Fibroblast of lung (primary cell): Measurements from ENCODE around the gene PLCG2. TPM values are rescaled to one million over a fixed set of nuclear protein-coding genes. Genes with fewer than 3 reads are reported as not detected.
"Not testable (repeated sequence)": the region's sequence is repeated elsewhere in the genome, so short reads cannot be mapped to it uniquely, and the experiment has no call there.

ENCODE experiments used
- DNase-seq, 2 donors: peaks; one replicate each; pipeline versions ENCODE4 v3.0.0 to v3.0.0-alpha.2; 2010; ENCODE audit warnings: low read depth in 2 of 2
- H2AFZ ChIP-seq: 2 replicates; pipeline ENCODE4 v1.5.1; 2012; ENCODE audit warnings: low read length, control low read depth, inconsistent platforms
- H3K27ac ChIP-seq: 2 replicates; pipeline ENCODE4 v1.5.1; 2011; ENCODE audit warnings: low read length, control low read depth; ENCODE audit not compliant: insufficient read depth
- H3K27me3 ChIP-seq: 2 replicates; pipeline ENCODE4 v1.5.1; 2011; ENCODE audit warnings: mild to moderate bottlenecking, low read length; ENCODE audit not compliant: control insufficient read depth, insufficient read depth
- H3K36me3 ChIP-seq: 2 replicates; pipeline ENCODE4 v1.5.1; 2011; ENCODE audit warnings: low read length; ENCODE audit not compliant: control insufficient read depth, insufficient read depth
- H3K4me1 ChIP-seq: 2 replicates; pipeline ENCODE4 v1.5.1; 2011; ENCODE audit warnings: low read length; ENCODE audit not compliant: control insufficient read depth, insufficient read depth; ENCODE audit errors: extremely low read depth
- H3K4me2 ChIP-seq: 2 replicates; pipeline ENCODE4 v1.5.1; 2011; ENCODE audit warnings: low read length, control low read depth; ENCODE audit not compliant: insufficient read depth; ENCODE audit errors: extremely low read depth
- H3K4me3 ChIP-seq, 4 experiments: fragments of 200-600 bp in 1 of 4; sonication (generic) in 1 of 4; replicated peaks in 1 of 4; 2 replicates each; pipeline ENCODE4 v1.5.1; 2011 to 2016; ENCODE audit warnings: low read length in 4 of 4, low read depth in 3 of 4, mild to moderate bottlenecking in 3 of 4, control low read depth in 2 of 4, inconsistent platforms in 1 of 4, mixed read lengths in 1 of 4; ENCODE audit not compliant: insufficient read depth in 1 of 4; ENCODE audit errors: control extremely low read depth in 1 of 4
- H3K79me2 ChIP-seq: 2 replicates; pipeline ENCODE4 v1.5.1; 2012; ENCODE audit warnings: mild to moderate bottlenecking, low read length, inconsistent platforms; ENCODE audit not compliant: control insufficient read depth, insufficient read depth
- H3K9ac ChIP-seq: 2 replicates; pipeline ENCODE4 v1.5.1; 2011; ENCODE audit warnings: mild to moderate bottlenecking, low read length, control low read depth; ENCODE audit not compliant: insufficient read depth
- H3K9me3 ChIP-seq: 2 replicates; pipeline ENCODE4 v1.5.1; 2012; ENCODE audit warnings: low read depth, low read length; ENCODE audit not compliant: control insufficient read depth, insufficient read depth
- H4K20me1 ChIP-seq: 2 replicates; pipeline ENCODE4 v1.5.1; 2011; ENCODE audit warnings: low read length; ENCODE audit not compliant: control insufficient read depth, insufficient read depth; ENCODE audit errors: extremely low read depth
- CTCF ChIP-seq, 2 donors: IDR thresholded peaks in 1 of 2; conservative IDR thresholded peaks in 1 of 2; 1 replicate in 1 of 2; 2 replicates in 1 of 2; pipeline ENCODE4 v1.5.1; 2011 to 2012; ENCODE audit warnings: low read length in 2 of 2, control low read depth in 1 of 2, inconsistent platforms in 1 of 2, low read depth in 1 of 2, mild to moderate bottlenecking in 1 of 2
- EZH2 ChIP-seq: IDR thresholded peaks from 2 replicates; pipeline ENCODE4 v1.5.1; 2012; ENCODE audit warnings: low read length, control low read depth, mild to moderate bottlenecking; ENCODE audit errors: missing control alignments
- polyA plus RNA-seq, 2 donors: library from polyadenylated mRNA; depleted of rRNA in 1 of 2; stranded (reverse) in 1 of 2; unstranded in 1 of 2; fragments of >200 nt; gene quantifications; 2 replicates each; pipeline ENCODE4 v1.2.1, GENCODE V29; 2011 to 2012; ENCODE audit warnings: missing spikeins in 1 of 2
- total RNA-seq: library from RNA; depleted of rRNA; stranded (reverse); fragments of >200 nt; gene quantifications from 2 replicates; pipeline ENCODE4 v1.2.1, GENCODE V29; 2014

PLCG2 gene
- total and polyA plus RNA-seq, 2 donors (not counting 1 experiment from before 2014, with no cell fraction given), result 0.53 to 0.66 TPM

GRCh38 chr16:81933361-81933760, 154.3 kb downstream of the PLCG2 start:
- TF ChIP-seq EZH2 (no peak), CTCF (conservative IDR thresholded peaks at IDR 0.05 in 1 of 2, IDR thresholded peaks at IDR 0.05 in 1 of 2; ENCODE audit: low read depth in 1 of 2, low read length in 2 of 2) (no peak)
- no peak for DNase-seq
- H3K36me3 ChIP-seq, result no peaks in the 10 kb centered on the region
- no peak overlapping the region for H3K27ac ChIP-seq
- no peak overlapping the region for H3K4me3 ChIP-seq
- no peak overlapping the region for H3K9ac ChIP-seq
- H2AFZ ChIP-seq, result no peak overlapping the region
- H3K27me3 ChIP-seq, result peaks cover 6% of the 10 kb centered on the region
- H3K4me1 ChIP-seq, result no peaks in the 10 kb centered on the region
- H3K79me2 ChIP-seq, result no peaks in the 10 kb centered on the region
- H3K9me3 ChIP-seq, result no peaks in the 10 kb centered on the region
- no peaks in the 10 kb centered on the region for H4K20me1 ChIP-seq
- H3K4me2 ChIP-seq, result no peak overlapping the region

GRCh38 chr16:81934711-81935110, 155.6 kb downstream of the PLCG2 start:
- not testable (repeated sequence) for H3K27me3 ChIP-seq, H4K20me1 ChIP-seq, DNase-seq, H3K27ac ChIP-seq, H3K4me2 ChIP-seq, H3K4me1 ChIP-seq, H3K79me2 ChIP-seq, H3K4me3 ChIP-seq, H3K36me3 ChIP-seq, H3K9me3 ChIP-seq, H2AFZ ChIP-seq, H3K9ac ChIP-seq

- no peaks in the 10 kb centered on the region for H3K36me3 ChIP-seq
- no peak overlapping the region for H3K4me2 ChIP-seq
- no peak overlapping the region for H2AFZ ChIP-seq
- H3K9ac ChIP-seq, result no peak overlapping the region
- no peaks in the 10 kb centered on the region for H4K20me1 ChIP-seq
- TF ChIP-seq EZH2 (no peak), CTCF (conservative IDR thresholded peaks at IDR 0.05 in 1 of 2, IDR thresholded peaks at IDR 0.05 in 1 of 2; ENCODE audit: low read depth in 1 of 2, low read length in 2 of 2) (no peak)
- H3K79me2 ChIP-seq, result no peaks in the 10 kb centered on the region
- H3K4me3 ChIP-seq, result no peak overlapping the region
- H3K27me3 ChIP-seq, result peaks cover 6% of the 10 kb centered on the region
- no peak overlapping the region for H3K27ac ChIP-seq
- H3K4me1 ChIP-seq, result peaks cover 4% of the 10 kb centered on the region
- DNase-seq, result no peak
- no peaks in the 10 kb centered on the region for H3K9me3 ChIP-seq
These were observed 157.3 kb downstream of the PLCG2 start for GRCh38 chr16:81936209-81937000.
